Measurements from ENCODE around the gene FBXW7.

FBXW7 gene

DNA sequence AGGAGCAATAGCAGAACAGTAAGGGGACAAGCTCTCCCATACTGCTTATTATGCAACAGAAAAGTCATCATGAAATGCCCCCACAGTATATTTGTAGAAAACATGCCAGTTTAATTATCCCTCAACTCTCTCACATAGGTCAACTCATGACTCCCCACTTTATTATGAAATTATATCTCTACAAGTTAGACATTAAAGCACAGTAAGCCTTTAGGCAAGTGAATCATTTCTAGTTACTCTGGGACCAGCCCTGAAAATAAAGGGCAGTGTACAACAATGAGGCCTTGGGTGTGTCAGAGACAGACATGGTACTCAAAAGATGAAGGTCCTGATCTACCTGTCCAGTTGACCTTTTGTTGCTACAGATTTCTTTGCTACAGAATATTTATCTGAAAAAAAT lies 191.9 kb downstream of the FBXW7 start:
- peak; percentile 72 for DNase-seq (ENCODE audit: low read depth)
- TF ChIP-seq, protein P1, sequence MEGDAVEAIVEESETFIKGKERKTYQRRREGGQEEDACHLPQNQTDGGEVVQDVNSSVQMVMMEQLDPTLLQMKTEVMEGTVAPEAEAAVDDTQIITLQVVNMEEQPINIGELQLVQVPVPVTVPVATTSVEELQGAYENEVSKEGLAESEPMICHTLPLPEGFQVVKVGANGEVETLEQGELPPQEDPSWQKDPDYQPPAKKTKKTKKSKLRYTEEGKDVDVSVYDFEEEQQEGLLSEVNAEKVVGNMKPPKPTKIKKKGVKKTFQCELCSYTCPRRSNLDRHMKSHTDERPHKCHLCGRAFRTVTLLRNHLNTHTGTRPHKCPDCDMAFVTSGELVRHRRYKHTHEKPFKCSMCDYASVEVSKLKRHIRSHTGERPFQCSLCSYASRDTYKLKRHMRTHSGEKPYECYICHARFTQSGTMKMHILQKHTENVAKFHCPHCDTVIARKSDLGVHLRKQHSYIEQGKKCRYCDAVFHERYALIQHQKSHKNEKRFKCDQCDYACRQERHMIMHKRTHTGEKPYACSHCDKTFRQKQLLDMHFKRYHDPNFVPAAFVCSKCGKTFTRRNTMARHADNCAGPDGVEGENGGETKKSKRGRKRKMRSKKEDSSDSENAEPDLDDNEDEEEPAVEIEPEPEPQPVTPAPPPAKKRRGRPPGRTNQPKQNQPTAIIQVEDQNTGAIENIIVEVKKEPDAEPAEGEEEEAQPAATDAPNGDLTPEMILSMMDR (IDR thresholded peaks at IDR 0.05; ENCODE audit: insufficient read depth, low read depth, low read length, missing control alignments), result no peak
- no peak overlapping the region for H3K4me3 ChIP-seq (ENCODE audit: low read length)

DNA sequence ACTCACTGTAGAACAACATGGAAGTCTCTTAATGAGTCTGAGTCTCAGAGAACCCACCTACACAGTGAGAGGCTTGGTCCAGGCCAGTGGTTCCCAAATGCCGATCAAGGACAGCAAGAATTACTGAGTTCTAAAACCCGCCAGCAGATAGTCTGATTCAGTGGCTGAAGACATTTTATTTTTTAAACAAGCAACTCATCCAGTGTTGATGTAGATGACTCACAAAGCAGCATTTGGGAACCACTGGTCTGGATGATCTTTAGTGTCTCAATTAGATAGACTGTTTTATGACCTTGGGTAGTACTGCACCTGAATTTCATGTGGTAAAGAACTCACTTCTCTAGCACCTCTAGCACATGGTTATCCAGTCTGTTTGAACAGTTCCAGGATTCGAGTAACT lies 193.6 kb downstream of the FBXW7 start:
- peak; percentile 43 for DNase-seq (ENCODE audit: low read depth)
- TF ChIP-seq, protein P1 (IDR thresholded peaks at IDR 0.05; ENCODE audit: insufficient read depth, low read depth, low read length, missing control alignments), result no peak

DNA sequence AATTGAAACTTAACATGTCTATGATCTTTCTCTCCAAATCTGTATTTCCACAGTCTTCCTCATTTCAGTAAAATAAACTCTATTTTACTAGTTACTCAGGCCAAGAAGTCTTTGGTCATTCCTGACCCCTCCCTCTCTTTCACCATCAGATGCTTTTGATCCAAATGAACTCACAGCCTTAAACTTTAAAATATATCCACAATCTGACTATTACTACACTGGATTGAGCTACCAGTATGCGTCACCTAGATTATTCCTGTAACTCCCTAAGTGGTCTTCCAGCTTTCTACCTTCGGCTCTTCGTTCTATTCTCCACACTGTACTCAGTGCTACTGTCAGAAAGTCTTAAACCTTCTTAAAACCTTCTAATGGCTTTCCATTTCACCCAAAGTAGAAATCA lies 195.1 kb downstream of the FBXW7 start:
- TF ChIP-seq, protein P1 (IDR thresholded peaks at IDR 0.05; ENCODE audit: insufficient read depth, low read depth, low read length, missing control alignments), result no peak
- H3K4me3 ChIP-seq (ENCODE audit: low read length), result no peak overlapping the region
- DNase-seq (ENCODE audit: low read depth), result no peak

More for the DNA sequence above, 193.6 kb downstream of the FBXW7 start:
- H3K4me3 ChIP-seq (ENCODE audit: low read length), result no peak overlapping the region

DNA sequence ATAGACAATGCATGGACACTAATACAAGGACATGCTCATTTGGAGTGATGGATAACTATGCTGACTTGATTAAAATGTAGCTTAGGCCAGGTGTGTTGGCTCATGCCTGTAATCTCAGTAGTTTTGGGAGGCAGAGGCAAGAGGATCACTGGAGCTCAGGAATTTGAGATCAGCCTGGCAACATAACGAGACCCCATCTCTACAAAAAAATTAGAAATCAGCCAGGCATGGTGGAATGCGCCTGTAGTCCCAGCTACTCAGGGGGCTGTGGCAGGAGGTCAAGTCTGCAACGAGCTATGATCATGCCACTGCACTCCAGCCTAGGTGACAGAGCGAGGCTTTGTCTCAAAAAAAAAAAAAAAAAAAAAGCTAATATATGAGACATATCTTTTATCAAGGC lies 196.3 kb downstream of the FBXW7 start:
- no peak overlapping the region for H3K4me3 ChIP-seq (ENCODE audit: low read length)
- no peak for DNase-seq (ENCODE audit: low read depth)
- TF ChIP-seq, protein P1 (IDR thresholded peaks at IDR 0.05; ENCODE audit: insufficient read depth, low read depth, low read length, missing control alignments), result no peak

DNA sequence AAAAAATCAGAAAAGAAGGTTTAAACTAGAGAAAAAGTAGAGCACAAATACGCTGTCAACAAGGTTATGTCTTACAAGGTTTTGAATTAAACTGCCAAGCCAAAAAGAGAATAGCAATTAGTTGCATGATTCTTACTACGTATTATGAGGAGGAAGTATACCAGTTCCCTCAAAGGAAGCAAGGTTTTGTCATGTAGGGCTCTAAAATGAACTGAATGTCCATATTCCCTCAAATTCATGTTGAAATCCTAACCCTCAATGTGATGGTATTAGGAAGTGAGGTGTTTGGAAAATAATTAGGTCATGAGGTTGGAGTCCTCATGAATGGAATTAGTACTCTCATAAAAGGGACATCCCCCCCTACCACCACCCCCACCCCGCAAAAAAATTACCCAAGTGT lies 201.0 kb downstream of the FBXW7 start:
- DNase-seq (ENCODE audit: low read depth), result no peak
- TF ChIP-seq, protein P1 (IDR thresholded peaks at IDR 0.05; ENCODE audit: insufficient read depth, low read depth, low read length, missing control alignments), result no peak
- no peak overlapping the region for H3K4me3 ChIP-seq (ENCODE audit: low read length)

DNA sequence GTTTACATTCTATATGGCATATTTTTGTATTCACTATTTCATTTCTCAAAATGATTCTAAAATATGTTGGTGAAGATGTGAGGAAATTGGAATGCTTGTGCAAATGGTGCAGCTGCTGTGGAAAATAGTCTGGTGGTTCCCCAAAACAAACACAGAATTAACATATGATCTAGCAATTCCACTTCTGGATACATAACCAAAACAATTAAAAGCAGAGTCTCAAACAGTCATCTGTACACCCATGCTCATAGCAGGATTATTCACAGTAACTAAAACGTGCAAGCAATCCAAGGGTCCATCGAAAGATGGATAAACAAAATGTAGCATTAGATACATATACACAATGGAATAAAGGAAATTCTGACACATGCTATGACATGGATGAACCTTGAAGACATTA lies 204.8 kb downstream of the FBXW7 start:
- H3K4me3 ChIP-seq (ENCODE audit: low read length), result no peak overlapping the region
- DNase-seq (ENCODE audit: low read depth), result no peak
- TF ChIP-seq, protein P1 (IDR thresholded peaks at IDR 0.05; ENCODE audit: insufficient read depth, low read depth, low read length, missing control alignments), result no peak

DNA sequence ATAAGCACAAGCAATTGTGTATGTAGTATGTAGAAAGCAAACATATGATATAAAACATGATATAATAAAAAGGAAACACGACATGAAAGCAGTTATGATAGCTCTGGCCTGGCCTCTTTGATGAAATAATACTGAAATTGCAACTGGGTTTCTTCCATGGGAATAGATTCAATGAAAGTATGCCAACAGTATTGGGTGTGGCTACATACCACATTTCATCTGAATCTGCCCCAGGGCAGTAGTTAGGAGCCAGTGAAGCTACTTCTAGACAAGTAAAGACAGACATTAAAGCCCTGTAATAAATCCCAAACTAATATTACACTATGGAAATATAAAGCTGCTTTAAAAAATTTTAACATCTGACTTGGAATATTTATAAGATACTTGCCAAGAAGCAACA lies 207.3 kb downstream of the FBXW7 start:
- H3K4me3 ChIP-seq (ENCODE audit: low read length), result no peak overlapping the region
- DNase-seq (ENCODE audit: low read depth), result peak; percentile 95
- TF ChIP-seq, protein P1 (IDR thresholded peaks at IDR 0.05; ENCODE audit: insufficient read depth, low read depth, low read length, missing control alignments), result no peak

Data from epithelial cell of esophagus (primary cell).